HEK293 (cell line): ENCODE measurements around the gene USP27X.

ENCODE experiments used
- CTCF ChIA-PET: fragments of 350-600 bp; formaldehyde crosslinking; extraction: SDS; loops from one replicate; lab custom pipeline; 2021; ENCODE audit warnings: antibody characterized with exemption; lab: Yijun Ruan, JAX
- POLR2A ChIA-PET: fragments of 300-600 bp; formaldehyde crosslinking; extraction: SDS; loops from one replicate; lab custom pipeline; 2020; ENCODE audit warnings: antibody characterized with exemption, inconsistent platforms; lab: Yijun Ruan, JAX
- H3K27ac ChIP-seq: fragments of 200-500 bp; sonication (Bioruptor generic); 2 replicates; pipeline ENCODE4 v1.5.1; 2014; ENCODE audit warnings: low read depth, low read length, control low read depth, inconsistent platforms; ENCODE audit errors: extremely low read depth
- H3K36me3 ChIP-seq, 2 experiments: fragments of 200-500 bp in 1 of 2; sonication (Bioruptor generic) in 1 of 2; 1 replicate in 1 of 2; 2 replicates in 1 of 2; pipeline ENCODE4 v1.5.1; 2014 to 2017; ENCODE audit warnings: inconsistent platforms in 2 of 2, low read length in 2 of 2; ENCODE audit not compliant: control insufficient read depth in 2 of 2, insufficient read depth in 1 of 2
- H3K4me1 ChIP-seq: fragments of 200-500 bp; sonication (Bioruptor generic); 2 replicates; pipeline ENCODE4 v1.5.1; 2014; ENCODE audit warnings: mild to moderate bottlenecking, low read length, inconsistent platforms; ENCODE audit not compliant: control insufficient read depth, insufficient read depth
- H3K4me3 ChIP-seq: 2 replicates; pipeline ENCODE4 v1.5.1; 2011; ENCODE audit warnings: low read depth, mild to moderate bottlenecking, control low read depth, low read length, moderate library complexity
- H3K9me3 ChIP-seq: fragments of 200-500 bp; sonication (Bioruptor generic); 2 replicates; pipeline ENCODE4 v1.5.1; 2014; ENCODE audit warnings: low read depth, low read length, inconsistent platforms; ENCODE audit not compliant: control insufficient read depth, insufficient read depth
- GLIS2 ChIP-seq: fragments of 450-650 bp; formaldehyde crosslinking; IDR thresholded peaks from 2 replicates; pipeline ENCODE4 v1.5.1; 2016; ENCODE audit warnings: missing biosample characterization, missing genetic modification characterization
- PRDM6 ChIP-seq: fragments of 450-650 bp; formaldehyde crosslinking; IDR thresholded peaks from 2 replicates; pipeline ENCODE4 v1.5.1; 2017; ENCODE audit warnings: missing biosample characterization, missing genetic modification characterization
- SP7 ChIP-seq: fragments of 450-650 bp; formaldehyde crosslinking; IDR thresholded peaks from 2 replicates; pipeline ENCODE4 v1.5.1; 2016; ENCODE audit warnings: missing biosample characterization, missing genetic modification characterization
- ZBTB44 ChIP-seq: fragments of 450-650 bp; IDR thresholded peaks from 2 replicates; pipeline ENCODE4 v1.5.1; 2018; ENCODE audit warnings: missing biosample characterization, mild to moderate bottlenecking, missing genetic modification characterization
- ZNF2 ChIP-seq: fragments of 450-650 bp; formaldehyde crosslinking; IDR thresholded peaks from 2 replicates; pipeline ENCODE4 v1.5.1; 2016; ENCODE audit warnings: missing biosample characterization, missing genetic modification characterization
- ZNF280D ChIP-seq: fragments of 450-650 bp; formaldehyde crosslinking; IDR thresholded peaks from 2 replicates; pipeline ENCODE4 v1.5.1; 2016; ENCODE audit warnings: missing biosample characterization, missing genetic modification characterization
- ZNF311 ChIP-seq: fragments of 450-650 bp; formaldehyde crosslinking; IDR thresholded peaks from 2 replicates; pipeline ENCODE4 v1.5.1; 2017; ENCODE audit warnings: missing biosample characterization, missing genetic modification characterization, borderline replicate concordance
- ZNF513 ChIP-seq: fragments of 450-650 bp; IDR thresholded peaks from 2 replicates; pipeline ENCODE4 v1.5.1; 2018; ENCODE audit warnings: missing biosample characterization, missing genetic modification characterization
- ZNF747 ChIP-seq: fragments of 450-650 bp; formaldehyde crosslinking; IDR thresholded peaks from 2 replicates; pipeline ENCODE4 v1.5.1; 2016; ENCODE audit warnings: missing biosample characterization, missing genetic modification characterization

Gene USP27X

GRCh38 chrX:49930039-49930438 lies 50.8 kb downstream of the USP27X start:
- CTCF ChIA-PET = no interaction called here
- Histone ChIP-seq H3K27ac (no peak overlapping the region), H3K9me3 (no peaks in the 10 kb centered on the region), H3K36me3 (peaks cover 0 to 8% of the 10 kb centered on the region in 2 experiments; a peak in 1 of 3 replicates), H3K4me1 (peaks cover under 1% of the 10 kb centered on the region; the same call in 1 of the 2 replicates), H3K4me3 (no peak overlapping the region)
- POLR2A ChIA-PET = no interaction called here
- TF ChIP-seq ZNF2 (tag by site-specific recombination) = no peak
- no peak for TF ChIP-seq ZNF280D
- TF ChIP-seq ZNF747 = no peak
- TF ChIP-seq GLIS2 = no peak
- TF ChIP-seq PRDM6 = no peak
- TF ChIP-seq SP7 (tag by site-specific recombination) = no peak
- no peak for TF ChIP-seq ZBTB44 (tag by site-specific recombination)
- no peak for TF ChIP-seq ZNF311
- TF ChIP-seq ZNF513 (tag by site-specific recombination) = no peak
